HCT116 (cell line): Measurements from ENCODE around the gene TNFRSF25.

Experiments used
- CTCF ChIP-seq, 3 experiments: fragments of 200-600 bp in 1 of 3; sonication (generic) in 1 of 3; IDR thresholded peaks in 2 of 3; conservative IDR thresholded peaks in 1 of 3; 2 replicates each; pipeline ENCODE4 v1.5.1; 2012 to 2017; ENCODE audit warnings: low read depth in 2 of 3, low read length in 2 of 3, antibody characterized with exemption in 1 of 3, borderline replicate concordance in 1 of 3, control low read depth in 1 of 3, mild to moderate bottlenecking in 1 of 3, mixed read lengths in 1 of 3, mixed run types in 1 of 3, moderate library complexity in 1 of 3; ENCODE audit not compliant: insufficient read depth in 1 of 3
- EZH2 ChIP-seq: fragments of 200-600 bp; sonication (generic); IDR thresholded peaks from 2 replicates; pipeline ENCODE4 v1.6.1; 2017; ENCODE audit warnings: antibody characterized with exemption, mixed run types
- POLR2AphosphoS5 ChIP-seq: IDR thresholded peaks from 2 replicates; pipeline ENCODE4 v1.6.1; 2011; ENCODE audit warnings: mild to moderate bottlenecking, low read depth, low read length, moderate library complexity
- TF ChIP-seq, protein P1 (sequence below): IDR thresholded peaks from 2 replicates; pipeline ENCODE4 v1.6.1; 2012

GRCh38 chr1:6461051-6461530 is 4.9 kb downstream of the TNFRSF25 start:
- no peak for TF ChIP-seq CTCF (IDR thresholded peaks at IDR 0.05 in 2 of 3, conservative IDR thresholded peaks at IDR 0.05 in 1 of 3; ENCODE audit: borderline replicate concordance in 1 of 3, insufficient read depth in 1 of 3, low read depth in 2 of 3, low read length in 2 of 3)
- TF ChIP-seq, protein P1, sequence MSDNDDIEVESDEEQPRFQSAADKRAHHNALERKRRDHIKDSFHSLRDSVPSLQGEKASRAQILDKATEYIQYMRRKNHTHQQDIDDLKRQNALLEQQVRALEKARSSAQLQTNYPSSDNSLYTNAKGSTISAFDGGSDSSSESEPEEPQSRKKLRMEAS: no peak
- no peak for TF ChIP-seq POLR2AphosphoS5
- no peak for TF ChIP-seq EZH2
